NCI-H2227 treated with DMSO at 0.1 percent for 48 hours (cell line): Measurements from ENCODE around the gene PSEN2.
"Not testable (repeated sequence)": the region's sequence is repeated elsewhere in the genome, so short reads cannot be mapped to it uniquely, and the experiment has no call there.

Source experiments
- DNase-seq: peaks from one replicate; lab custom pipeline; 2025; lab: John Stamatoyannopoulos, UW

PSEN2 gene

DNA sequence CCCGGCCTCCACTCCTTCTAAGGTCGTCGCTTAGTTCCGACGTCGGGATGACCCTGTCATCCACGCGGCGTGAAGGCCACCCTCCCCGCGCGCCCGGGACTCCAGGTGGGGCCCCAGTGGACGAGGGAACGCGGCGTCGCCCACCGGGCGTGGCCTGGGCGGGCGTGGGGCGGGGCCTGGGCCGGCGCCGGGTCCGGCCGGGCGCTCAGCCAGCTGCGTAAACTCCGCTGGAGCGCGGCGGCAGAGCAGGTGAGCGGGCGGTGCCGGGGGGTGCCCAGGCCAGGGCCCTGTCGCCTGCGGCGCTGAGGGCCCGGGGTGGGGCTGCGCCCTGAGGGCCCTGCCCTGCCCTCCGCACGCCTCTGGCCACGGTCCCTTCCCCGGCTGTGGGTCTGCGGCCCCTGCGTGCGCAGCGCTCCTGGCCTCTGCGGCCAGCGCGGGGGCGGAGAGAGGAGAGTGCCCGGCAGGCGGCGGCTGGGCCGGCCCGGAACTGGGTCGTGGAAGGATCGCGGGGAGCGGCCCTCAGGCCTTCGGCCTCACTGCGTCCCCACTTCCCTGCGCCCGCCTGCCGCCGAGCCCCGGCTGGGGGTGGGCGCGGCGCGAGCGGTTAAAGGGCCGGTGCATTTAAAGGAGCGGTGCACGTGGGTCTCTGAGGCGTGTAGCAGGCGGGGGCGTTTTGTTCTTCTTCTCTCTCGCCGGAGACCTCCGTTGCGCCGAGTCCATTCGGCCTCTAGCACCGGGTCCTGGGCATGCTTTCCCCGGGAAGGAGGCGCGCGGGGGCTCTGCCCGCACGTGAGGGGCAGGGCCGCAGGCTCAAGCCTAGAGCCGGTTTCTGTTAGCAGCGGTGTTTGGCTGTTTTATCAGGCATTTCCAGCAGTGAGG lies at the start of gene PSEN2:
TSS of gene PSEN2 (plus strand) at position 216 of the 879 bp plus-strand sequence. CDS start 11,292 bp downstream, outside the sequence.
- DNase-seq, result peak; percentile 37

- DNase-seq, result no peak
Measured at GRCh38 chr1:226820941-226821718, 49.3 kb upstream of the PSEN2 start.

GRCh38 chr1:226821719-226822085 lies 48.7 kb upstream of the PSEN2 start:
- DNase-seq, result no peak

GRCh38 chr1:226823643-226824042 lies 46.8 kb upstream of the PSEN2 start:
- no peak for DNase-seq

DNA sequence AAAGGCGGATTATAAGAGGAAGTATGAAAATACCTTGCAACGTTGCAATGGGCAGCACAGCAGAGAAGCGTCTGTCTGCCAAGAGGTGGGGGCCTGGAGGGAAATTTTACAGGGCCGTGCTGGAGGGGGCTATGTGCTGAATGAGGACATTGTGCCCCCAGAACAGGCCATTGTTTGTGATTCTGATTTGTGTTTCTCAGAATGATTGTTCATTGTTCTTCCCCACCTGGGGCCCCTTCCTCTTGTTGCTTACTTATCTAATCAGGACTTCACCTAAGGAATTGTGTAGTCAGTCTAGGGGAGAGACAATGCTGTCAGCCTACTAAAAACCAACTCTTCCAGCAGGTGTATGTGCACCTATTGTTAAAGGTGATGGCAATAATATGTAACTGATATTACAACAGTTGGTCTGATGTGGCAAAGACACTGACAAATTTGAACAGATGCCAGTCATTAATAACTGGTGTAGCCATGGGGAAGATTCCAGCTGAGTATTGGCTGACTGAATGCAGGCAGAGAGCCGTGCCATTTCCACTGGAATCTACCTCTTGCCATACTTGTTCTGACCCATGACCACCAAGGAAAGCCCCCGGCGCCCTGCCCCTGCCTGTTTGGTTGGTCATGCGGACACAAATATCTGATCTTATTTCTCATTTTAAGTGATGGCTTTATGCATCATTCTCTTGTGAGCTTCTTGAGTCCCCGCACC lies 45.2 kb upstream of the PSEN2 start:
- no peak for DNase-seq

DNA sequence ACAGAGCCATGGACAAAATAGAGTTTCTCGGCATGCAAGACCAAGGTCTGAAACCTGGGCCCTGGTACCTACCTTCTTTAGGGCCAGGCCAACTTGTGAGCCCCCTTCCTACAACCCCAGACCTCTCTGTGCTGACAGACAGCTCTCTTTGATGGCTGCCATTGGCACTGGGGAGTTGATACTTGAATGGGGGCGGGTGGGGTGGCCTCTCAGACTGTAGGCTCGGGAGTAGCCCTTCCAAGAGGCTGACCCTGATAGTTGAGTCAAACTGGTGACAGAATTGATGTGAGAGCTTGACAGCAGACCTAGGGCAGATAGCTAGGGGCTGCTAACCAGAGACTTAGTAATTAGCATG lies 44.7 kb upstream of the PSEN2 start:
- no peak for DNase-seq

DNA sequence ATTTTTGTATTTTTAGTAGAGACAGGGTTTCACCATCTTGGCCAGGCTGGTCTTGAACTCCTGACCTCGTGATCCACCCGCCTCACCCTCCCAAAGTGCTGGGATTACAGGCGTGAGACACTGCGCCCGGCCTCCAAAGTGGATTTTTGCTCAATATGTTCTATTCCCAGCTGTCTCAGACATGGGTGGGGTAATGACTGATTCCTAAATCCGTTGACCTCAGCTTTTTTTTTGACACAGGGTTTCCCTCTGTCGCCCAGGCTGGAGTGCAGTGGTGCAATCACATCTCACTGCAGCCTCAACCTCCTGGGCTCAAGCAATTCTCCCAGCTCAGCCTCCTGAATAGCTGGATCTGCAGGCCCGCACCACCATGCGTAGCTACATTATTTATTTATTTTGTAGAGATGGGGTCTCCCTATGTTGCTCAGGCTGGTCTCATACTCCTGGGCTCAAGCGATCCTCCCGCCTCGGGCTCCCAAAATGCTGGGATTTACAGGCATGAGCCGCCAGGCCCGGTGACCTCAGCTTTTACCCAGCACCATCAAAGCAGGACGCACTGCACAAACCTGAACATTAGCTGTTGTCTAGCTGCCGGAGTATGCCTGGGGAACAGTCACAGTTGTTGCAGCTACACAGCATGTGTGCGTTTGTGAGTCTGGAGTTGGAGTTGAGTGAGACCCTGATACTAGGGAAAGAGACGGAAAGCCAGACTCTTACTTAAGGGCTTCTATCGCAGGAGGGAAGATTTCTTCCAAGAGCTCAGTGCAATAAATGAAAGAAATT lies 43.7 kb upstream of the PSEN2 start:
- no peak for DNase-seq

DNA sequence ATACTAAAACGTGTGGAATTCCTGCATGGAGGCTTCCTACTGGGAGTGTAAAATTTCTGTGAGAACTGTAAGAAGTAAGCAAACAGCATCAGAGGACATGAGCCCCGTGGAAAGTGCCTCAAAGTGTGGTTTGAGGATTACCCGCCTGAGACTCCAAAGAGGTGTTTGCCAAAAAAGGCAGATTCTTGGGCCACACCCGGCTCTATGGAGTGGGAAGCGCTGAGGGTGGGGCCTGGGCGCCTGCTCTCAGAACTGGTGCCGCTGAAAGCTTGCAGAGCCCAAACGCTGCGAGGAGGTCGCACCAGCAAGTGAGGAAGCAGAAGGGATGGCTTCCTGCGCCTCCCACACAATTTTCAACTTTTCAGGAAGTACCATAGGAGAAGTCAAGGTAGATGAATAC lies 43.0 kb upstream of the PSEN2 start:
- DNase-seq, result no peak

DNA sequence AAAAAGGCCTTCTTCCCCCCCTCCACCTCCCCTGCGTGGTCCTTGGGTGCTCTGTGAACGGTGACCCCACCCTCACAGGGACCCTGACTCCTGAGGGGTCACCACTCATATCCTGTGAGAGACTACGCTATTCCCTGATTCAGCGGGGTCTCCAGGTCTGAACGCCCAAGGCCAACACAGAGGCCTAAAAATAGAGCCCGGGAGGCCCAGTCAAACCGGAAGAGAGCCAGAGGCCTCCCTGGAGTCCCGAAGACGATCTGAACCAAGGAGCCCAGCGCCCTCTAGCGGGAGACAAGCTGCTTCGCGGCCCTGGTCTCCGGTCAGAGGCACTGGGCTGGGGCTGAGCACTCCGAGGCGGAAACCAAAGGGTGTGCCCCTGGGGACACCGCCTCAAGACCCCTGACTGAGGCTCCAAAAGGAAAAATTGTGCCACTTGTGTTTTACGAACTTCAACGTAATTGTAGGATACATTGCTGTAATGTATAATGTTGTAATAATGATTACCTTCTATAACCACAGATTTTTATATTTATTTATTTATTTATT lies 42.4 kb upstream of the PSEN2 start:
- peak; percentile 40 for DNase-seq

DNA sequence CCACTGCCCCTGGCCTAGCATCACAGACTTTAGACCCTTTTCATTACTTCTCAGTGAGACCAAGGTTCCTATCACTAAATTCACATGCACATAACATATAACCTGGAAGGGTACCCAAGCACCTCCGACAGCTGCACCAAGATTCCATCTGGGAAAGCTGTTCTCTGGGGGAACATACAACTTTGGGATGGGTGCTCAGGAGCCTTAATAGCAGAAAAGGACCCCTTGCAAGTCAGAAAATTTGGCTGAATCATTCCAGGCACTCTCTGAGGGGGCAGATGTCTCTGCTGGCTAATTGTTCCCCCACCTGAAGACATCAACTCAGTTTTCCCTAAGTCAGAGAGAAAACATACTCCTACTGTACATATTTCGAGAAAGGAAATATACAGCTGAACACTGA lies 41.3 kb upstream of the PSEN2 start:
- DNase-seq, result no peak

DNA sequence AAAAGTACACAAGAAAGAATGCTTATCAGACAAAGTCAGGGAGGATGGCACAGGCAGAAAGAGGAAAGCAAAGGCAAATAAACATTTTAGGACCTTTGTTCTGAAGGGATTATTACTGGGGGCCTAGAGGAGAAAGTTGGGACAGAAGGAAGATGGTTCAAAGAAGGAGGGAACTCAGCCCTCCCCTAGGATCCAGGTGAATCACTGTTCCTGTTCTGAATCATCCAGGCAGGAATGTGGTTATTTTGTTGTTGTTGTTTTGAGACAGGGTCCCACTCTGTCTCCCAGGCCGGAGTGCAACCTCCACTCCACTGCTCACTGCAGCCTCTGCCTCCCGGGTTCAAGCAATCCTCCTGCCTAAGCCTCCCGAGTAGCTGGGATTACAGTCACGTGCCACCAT lies 38.5 kb upstream of the PSEN2 start:
- no peak for DNase-seq

DNA sequence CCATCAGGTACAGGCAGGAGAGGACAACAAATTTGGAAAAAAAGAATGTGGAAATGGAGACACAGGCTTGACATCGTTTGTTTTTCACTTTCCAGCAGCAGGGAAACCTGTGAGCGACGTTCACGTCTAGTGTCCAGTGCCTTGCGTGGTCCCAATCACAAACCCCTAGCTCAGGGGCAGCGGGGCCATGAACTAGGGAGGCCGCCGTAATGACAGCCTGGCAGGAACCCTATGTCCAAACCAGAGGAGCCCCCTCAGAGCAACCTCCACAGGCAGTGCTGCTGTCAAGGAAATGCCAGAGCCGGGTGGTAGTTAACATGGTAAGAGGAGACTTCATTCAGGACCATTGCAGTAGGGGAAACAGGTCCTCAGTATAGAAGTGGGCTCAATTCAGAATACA lies 37.8 kb upstream of the PSEN2 start:
- no peak for DNase-seq

GRCh38 chr1:226834179-226834578 lies 36.2 kb upstream of the PSEN2 start:
- not testable (repeated sequence) for DNase-seq

GRCh38 chr1:226835396-226835795 lies 35.0 kb upstream of the PSEN2 start:
- not testable (repeated sequence) for DNase-seq

DNA sequence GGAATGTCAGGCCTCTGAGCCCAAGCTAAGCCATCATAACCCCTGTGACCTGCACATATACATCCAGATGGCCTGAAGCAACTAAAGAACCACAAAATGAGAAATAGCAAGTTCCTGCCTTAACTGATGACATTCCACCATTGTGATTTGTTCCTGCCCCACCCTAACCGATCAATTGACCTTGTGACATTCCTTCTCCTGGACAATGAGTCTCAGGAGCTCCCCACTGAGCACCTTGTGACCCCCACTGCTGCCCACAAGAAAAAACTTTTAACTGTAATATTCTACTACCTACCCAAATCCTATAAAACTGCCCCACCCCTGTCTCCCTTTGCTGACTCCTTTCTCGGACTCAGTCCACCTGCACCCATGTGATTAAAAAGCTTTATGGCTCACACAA lies 32.5 kb upstream of the PSEN2 start:
- not testable (repeated sequence) for DNase-seq

- no peak for DNase-seq
Measured at GRCh38 chr1:226838456-226838855, 32.0 kb upstream of the PSEN2 start.

GRCh38 chr1:226845624-226846023 lies 24.8 kb upstream of the PSEN2 start:
- DNase-seq, result no peak

GRCh38 chr1:226846786-226847185 lies 23.6 kb upstream of the PSEN2 start:
- DNase-seq, result no peak

- not testable (repeated sequence) for DNase-seq
Measured at GRCh38 chr1:226854548-226854947, 15.9 kb upstream of the PSEN2 start.

GRCh38 chr1:226862890-226863289 lies 7.5 kb upstream of the PSEN2 start:
- DNase-seq, result no peak

DNA sequence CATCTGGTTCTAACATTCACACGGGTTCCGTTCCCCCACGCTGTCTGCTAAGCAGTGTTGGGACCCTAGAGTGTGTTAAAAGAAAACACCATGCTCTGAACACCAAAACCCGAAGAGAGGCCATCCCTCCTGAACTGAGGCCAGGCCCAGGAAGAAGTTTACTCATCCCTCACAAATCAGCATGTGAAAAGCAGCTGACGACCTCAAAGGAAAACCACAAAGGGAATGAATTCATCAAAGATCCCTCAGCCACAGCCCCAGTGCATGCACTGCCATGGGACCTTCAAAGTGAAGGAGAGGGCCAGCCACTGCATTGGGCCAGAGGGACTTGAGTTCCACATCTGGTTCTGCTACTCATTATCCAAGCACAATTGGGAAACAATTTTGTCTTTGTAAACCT lies 7.0 kb upstream of the PSEN2 start:
- DNase-seq, result no peak

- DNase-seq, result no peak
Measured at GRCh38 chr1:226864311-226864710, 6.1 kb upstream of the PSEN2 start.
